ENCODE results near the gene ENDOV. TPM values are rescaled to one million over a fixed set of nuclear protein-coding genes. Genes with fewer than 3 reads are reported as not detected.
"Not testable (repeated sequence)": the region's sequence is repeated elsewhere in the genome, so short reads cannot be mapped to it uniquely, and the experiment has no call there.

Gene ENDOV
- polyA plus RNA-seq, 1 donor (not counting 4 experiments of a cell fraction or from before 2014, with no cell fraction given), result 10.9 TPM

DNA sequence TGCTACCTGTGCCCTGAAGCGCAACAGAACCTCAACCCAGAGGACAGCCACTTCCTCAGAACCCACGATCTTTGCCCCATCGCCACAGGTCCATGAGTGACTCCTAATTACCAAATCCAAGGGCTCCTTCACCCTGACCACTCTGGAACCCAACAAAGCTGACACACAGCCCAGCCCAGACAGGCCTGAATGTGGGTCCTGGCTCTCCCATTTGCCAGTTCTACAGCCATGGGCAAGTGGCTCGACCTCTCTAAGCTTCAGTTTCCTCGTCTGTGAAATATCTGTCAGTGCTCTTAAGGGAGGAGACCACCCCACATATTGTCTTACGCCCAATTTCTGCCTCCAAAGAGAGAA lies 18.0 kb upstream of the ENDOV start:
- Histone ChIP-seq H3K27ac (ENCODE audit: control insufficient read depth, insufficient read depth, low read length) (no peak overlapping the region), H3K4me1 (ENCODE audit: control insufficient read depth, extremely low read depth, insufficient read depth, low read length) (no peaks in the 10 kb centered on the region), H3K36me3 (ENCODE audit: control insufficient read depth in 2 of 2, extremely low read depth in 1 of 2, insufficient read depth in 2 of 2, low read length in 2 of 2) (peaks cover 6 to 12% of the 10 kb centered on the region in 2 experiments), H3K4me3 (ENCODE audit: control insufficient read depth in 2 of 3, extremely low read depth in 1 of 3, insufficient read depth in 2 of 3, low read depth in 1 of 3, low read length in 3 of 3) (no peak overlapping the region), H3K9me1 (ENCODE audit: control insufficient read depth, extremely low read depth, insufficient read depth, low read length) (no peaks in the 10 kb centered on the region), H2AFZ (ENCODE audit: control insufficient read depth, low read length) (no peak overlapping the region), H4K20me1 (ENCODE audit: control insufficient read depth, extremely low read depth, insufficient read depth, low read length) (no peaks in the 10 kb centered on the region), H3K9me3 (ENCODE audit: control insufficient read depth, low read depth, low read length) (no peaks in the 10 kb centered on the region), H3K27me3 (ENCODE audit: control insufficient read depth, extremely low read depth, insufficient read depth, low read length) (no peaks in the 10 kb centered on the region), H3K79me2 (ENCODE audit: control insufficient read depth, insufficient read depth, low read length) (no peaks in the 10 kb centered on the region), H3K4me2 (ENCODE audit: control insufficient read depth, extremely low read depth, insufficient read depth, low read depth, low read length) (no peak overlapping the region), H3K9ac (ENCODE audit: control insufficient read depth, extremely low read depth, insufficient read depth, low read length) (no peak overlapping the region)
- dilution Hi-C loops (cut with MboI; ENCODE audit: extremely low pct_ligation_motif_present, low sequenced_read_pairs), result no loop called here
- TF ChIP-seq, protein P1, sequence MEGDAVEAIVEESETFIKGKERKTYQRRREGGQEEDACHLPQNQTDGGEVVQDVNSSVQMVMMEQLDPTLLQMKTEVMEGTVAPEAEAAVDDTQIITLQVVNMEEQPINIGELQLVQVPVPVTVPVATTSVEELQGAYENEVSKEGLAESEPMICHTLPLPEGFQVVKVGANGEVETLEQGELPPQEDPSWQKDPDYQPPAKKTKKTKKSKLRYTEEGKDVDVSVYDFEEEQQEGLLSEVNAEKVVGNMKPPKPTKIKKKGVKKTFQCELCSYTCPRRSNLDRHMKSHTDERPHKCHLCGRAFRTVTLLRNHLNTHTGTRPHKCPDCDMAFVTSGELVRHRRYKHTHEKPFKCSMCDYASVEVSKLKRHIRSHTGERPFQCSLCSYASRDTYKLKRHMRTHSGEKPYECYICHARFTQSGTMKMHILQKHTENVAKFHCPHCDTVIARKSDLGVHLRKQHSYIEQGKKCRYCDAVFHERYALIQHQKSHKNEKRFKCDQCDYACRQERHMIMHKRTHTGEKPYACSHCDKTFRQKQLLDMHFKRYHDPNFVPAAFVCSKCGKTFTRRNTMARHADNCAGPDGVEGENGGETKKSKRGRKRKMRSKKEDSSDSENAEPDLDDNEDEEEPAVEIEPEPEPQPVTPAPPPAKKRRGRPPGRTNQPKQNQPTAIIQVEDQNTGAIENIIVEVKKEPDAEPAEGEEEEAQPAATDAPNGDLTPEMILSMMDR (optimal IDR thresholded peaks at IDR 0.05 in 1 of 3, IDR thresholded peaks at IDR 0.05 in 1 of 3, conservative IDR thresholded peaks at IDR 0.05 in 1 of 3; ENCODE audit: extremely low read depth in 1 of 3, insufficient read depth in 2 of 3, low read length in 3 of 3), result no peak
- TF ChIP-seq EZH2 (IDR thresholded peaks at IDR 0.05; ENCODE audit: low read length), result no peak
- no peak for FAIRE-seq
- no peak for DNase-seq (ENCODE audit: low read depth, low spot score)

DNA sequence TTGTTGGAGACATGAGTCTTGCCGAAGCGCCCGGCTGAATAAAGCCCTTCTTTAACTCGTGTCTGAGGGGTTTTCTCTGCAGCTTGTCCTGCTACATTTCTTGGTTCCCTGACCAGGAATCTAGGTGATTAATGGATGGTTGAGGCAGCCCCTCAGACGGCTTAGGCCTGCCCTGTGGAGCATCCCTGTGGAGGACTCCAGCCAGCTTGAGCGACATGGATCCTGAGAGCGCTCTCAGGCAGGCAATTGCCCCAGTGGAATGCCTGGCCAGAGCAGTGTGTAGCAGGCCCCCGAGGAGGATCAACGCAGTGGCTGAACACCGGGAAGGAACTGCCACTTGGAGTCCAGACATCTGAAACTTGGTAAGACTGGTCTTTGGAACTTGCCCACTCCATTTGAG lies 17.3 kb upstream of the ENDOV start:
- TF ChIP-seq EZH2 (IDR thresholded peaks at IDR 0.05; ENCODE audit: low read length), result no peak
- TF ChIP-seq, protein P1 (optimal IDR thresholded peaks at IDR 0.05 in 1 of 3, IDR thresholded peaks at IDR 0.05 in 1 of 3, conservative IDR thresholded peaks at IDR 0.05 in 1 of 3; ENCODE audit: extremely low read depth in 1 of 3, insufficient read depth in 2 of 3, low read length in 3 of 3), result no peak
- H3K9ac ChIP-seq (ENCODE audit: control insufficient read depth, extremely low read depth, insufficient read depth, low read length), result no peak overlapping the region
- H3K27me3 ChIP-seq (ENCODE audit: control insufficient read depth, extremely low read depth, insufficient read depth, low read length), result no peaks in the 10 kb centered on the region
- no peak for DNase-seq (ENCODE audit: low read depth, low spot score)
- H3K36me3 ChIP-seq (ENCODE audit: control insufficient read depth in 2 of 2, extremely low read depth in 1 of 2, insufficient read depth in 2 of 2, low read length in 2 of 2), result peaks cover 3 to 10% of the 10 kb centered on the region in 2 experiments
- no peak overlapping the region for H2AFZ ChIP-seq (ENCODE audit: control insufficient read depth, low read length)
- no peaks in the 10 kb centered on the region for H4K20me1 ChIP-seq (ENCODE audit: control insufficient read depth, extremely low read depth, insufficient read depth, low read length)
- no peak for FAIRE-seq
- dilution Hi-C loops (cut with MboI; ENCODE audit: extremely low pct_ligation_motif_present, low sequenced_read_pairs), result no loop called here
- no peaks in the 10 kb centered on the region for H3K9me1 ChIP-seq (ENCODE audit: control insufficient read depth, extremely low read depth, insufficient read depth, low read length)
- no peak overlapping the region for H3K4me2 ChIP-seq (ENCODE audit: control insufficient read depth, extremely low read depth, insufficient read depth, low read depth, low read length)
- no peak overlapping the region for H3K27ac ChIP-seq (ENCODE audit: control insufficient read depth, insufficient read depth, low read length)
- no peaks in the 10 kb centered on the region for H3K9me3 ChIP-seq (ENCODE audit: control insufficient read depth, low read depth, low read length)
- H3K4me1 ChIP-seq (ENCODE audit: control insufficient read depth, extremely low read depth, insufficient read depth, low read length), result no peaks in the 10 kb centered on the region
- no peaks in the 10 kb centered on the region for H3K79me2 ChIP-seq (ENCODE audit: control insufficient read depth, insufficient read depth, low read length)
- no peak overlapping the region for H3K4me3 ChIP-seq (ENCODE audit: control insufficient read depth in 2 of 3, extremely low read depth in 1 of 3, insufficient read depth in 2 of 3, low read depth in 1 of 3, low read length in 3 of 3)

DNA sequence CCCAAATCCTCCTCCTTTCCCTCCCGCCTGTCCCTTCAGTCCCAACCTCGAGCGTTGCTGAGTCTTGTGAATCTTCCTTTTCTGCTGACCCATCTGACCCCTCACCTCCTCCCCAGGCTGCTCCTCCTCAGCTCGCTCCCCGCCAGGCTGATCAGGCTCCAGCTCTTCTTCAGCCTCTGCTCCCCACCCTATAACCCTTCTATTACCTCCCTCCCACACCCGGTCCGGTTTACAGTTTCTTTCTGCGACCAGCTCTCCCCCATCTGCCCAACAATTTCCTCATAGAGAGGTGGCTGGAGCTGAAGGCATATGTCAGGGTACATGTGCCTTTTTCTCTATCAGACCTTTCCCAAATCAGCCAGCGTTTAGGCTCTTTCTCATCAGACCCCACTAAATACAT lies 13.9 kb upstream of the ENDOV start:
- dilution Hi-C loops (cut with MboI; ENCODE audit: extremely low pct_ligation_motif_present, low sequenced_read_pairs); DNase-seq (ENCODE audit: low read depth, low spot score); H3K27me3 ChIP-seq (ENCODE audit: control insufficient read depth, extremely low read depth, insufficient read depth, low read length); H3K36me3 ChIP-seq (ENCODE audit: control insufficient read depth in 2 of 2, extremely low read depth in 1 of 2, insufficient read depth in 2 of 2, low read length in 2 of 2); H4K20me1 ChIP-seq (ENCODE audit: control insufficient read depth, extremely low read depth, insufficient read depth, low read length); H3K9me3 ChIP-seq (ENCODE audit: control insufficient read depth, low read depth, low read length); H3K4me1 ChIP-seq (ENCODE audit: control insufficient read depth, extremely low read depth, insufficient read depth, low read length); H2AFZ ChIP-seq (ENCODE audit: control insufficient read depth, low read length); H3K27ac ChIP-seq (ENCODE audit: control insufficient read depth, insufficient read depth, low read length); H3K4me2 ChIP-seq (ENCODE audit: control insufficient read depth, extremely low read depth, insufficient read depth, low read depth, low read length); FAIRE-seq; H3K9me1 ChIP-seq (ENCODE audit: control insufficient read depth, extremely low read depth, insufficient read depth, low read length); H3K9ac ChIP-seq (ENCODE audit: control insufficient read depth, extremely low read depth, insufficient read depth, low read length); H3K4me3 ChIP-seq (ENCODE audit: control insufficient read depth in 2 of 3, extremely low read depth in 1 of 3, insufficient read depth in 2 of 3, low read depth in 1 of 3, low read length in 3 of 3); H3K79me2 ChIP-seq (ENCODE audit: control insufficient read depth, insufficient read depth, low read length): not testable (repeated sequence)

DNA sequence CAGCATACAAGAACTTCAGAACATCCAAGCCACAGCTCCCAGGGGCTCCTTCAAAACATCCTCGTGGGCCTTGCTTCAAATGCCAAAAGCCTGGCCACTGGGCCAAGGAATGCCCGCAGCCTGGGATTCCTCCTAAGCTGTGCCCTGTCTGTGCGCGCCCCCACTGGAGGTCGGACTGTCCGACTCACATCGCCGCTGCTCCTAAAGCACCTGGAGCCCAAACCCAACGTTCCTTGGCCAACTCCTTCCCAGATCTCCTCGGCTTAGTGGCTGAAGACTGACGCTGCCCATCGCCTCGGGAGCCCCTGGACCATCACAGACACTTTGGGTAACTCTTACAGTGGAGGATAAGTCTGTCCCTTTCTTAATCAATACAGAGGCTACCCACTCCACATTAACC lies 12.9 kb upstream of the ENDOV start:
- H2AFZ ChIP-seq (ENCODE audit: control insufficient read depth, low read length); H3K9ac ChIP-seq (ENCODE audit: control insufficient read depth, extremely low read depth, insufficient read depth, low read length); H3K27me3 ChIP-seq (ENCODE audit: control insufficient read depth, extremely low read depth, insufficient read depth, low read length); dilution Hi-C loops (cut with MboI; ENCODE audit: extremely low pct_ligation_motif_present, low sequenced_read_pairs); H3K4me3 ChIP-seq (ENCODE audit: control insufficient read depth in 2 of 3, extremely low read depth in 1 of 3, insufficient read depth in 2 of 3, low read depth in 1 of 3, low read length in 3 of 3); H3K27ac ChIP-seq (ENCODE audit: control insufficient read depth, insufficient read depth, low read length); H3K4me1 ChIP-seq (ENCODE audit: control insufficient read depth, extremely low read depth, insufficient read depth, low read length); H3K9me1 ChIP-seq (ENCODE audit: control insufficient read depth, extremely low read depth, insufficient read depth, low read length); H3K9me3 ChIP-seq (ENCODE audit: control insufficient read depth, low read depth, low read length); H3K36me3 ChIP-seq (ENCODE audit: control insufficient read depth in 2 of 2, extremely low read depth in 1 of 2, insufficient read depth in 2 of 2, low read length in 2 of 2); DNase-seq (ENCODE audit: low read depth, low spot score); H3K4me2 ChIP-seq (ENCODE audit: control insufficient read depth, extremely low read depth, insufficient read depth, low read depth, low read length); H4K20me1 ChIP-seq (ENCODE audit: control insufficient read depth, extremely low read depth, insufficient read depth, low read length); H3K79me2 ChIP-seq (ENCODE audit: control insufficient read depth, insufficient read depth, low read length); FAIRE-seq: not testable (repeated sequence)
